Peyer's patch (tissue), 4 donors: ENCODE measurements around the gene TIAM2.

Source experiments
- CTCF ChIP-seq, 6 experiments: fragments of 450-650 bp in 4 of 6; fragments of 200-600 bp in 2 of 6; sonication (generic) in 1 of 6; IDR thresholded peaks; one replicate each; pipeline ENCODE4 v1.5.1; 2017 to 2019; ENCODE audit warnings: antibody characterized with exemption in 6 of 6, mild to moderate bottlenecking in 3 of 6, moderate library complexity in 1 of 6
- POLR2A ChIP-seq, 2 donors: fragments of 450-650 bp; IDR thresholded peaks; one replicate each; pipeline ENCODE4 v1.5.1; 2017; ENCODE audit warnings: antibody characterized with exemption in 2 of 2, mild to moderate bottlenecking in 2 of 2, moderate library complexity in 2 of 2

- TF ChIP-seq POLR2A (IDR thresholded peaks at IDR 0.05): no peak
- TF ChIP-seq CTCF (IDR thresholded peaks at IDR 0.05): no peak
These were observed 193.8 kb downstream of the TIAM2 start for GRCh38 chr6:155188707-155189496.
